SK-N-SH (cell line): Measurements from ENCODE around the gene SMIM3. TPM values are rescaled to one million over a fixed set of nuclear protein-coding genes. Genes with fewer than 3 reads are reported as not detected.

Experiments
- CTCF ChIA-PET: fragments of 300-600, 350-600 bp; formaldehyde crosslinking; extraction: SDS; loops from one replicate; lab custom pipeline; 2021; lab: Yijun Ruan, JAX
- POLR2A ChIA-PET: fragments of 350-600 bp; sonication (Branson Sonifier 250); formaldehyde crosslinking; extraction: SDS; loops from one replicate; lab custom pipeline; 2020; ENCODE audit warnings: antibody characterized with exemption, inconsistent platforms; lab: Yijun Ruan, JAX
- DNase-seq: peaks from one replicate; pipeline ENCODE4 v3.0.0; 2012
- H2AFZ ChIP-seq: fragments of 200-600 bp; sonication (generic); 2 replicates; pipeline ENCODE4 v1.8.1; 2016; ENCODE audit warnings: antibody characterized with exemption, mild to moderate bottlenecking, low read depth
- H3F3A ChIP-seq: fragments of 200-600 bp; sonication (generic); replicated peaks from 2 replicates; pipeline ENCODE3; 2016; ENCODE audit warnings: antibody characterized with exemption, mild to moderate bottlenecking; ENCODE audit not compliant: insufficient read depth
- H3K27ac ChIP-seq, 2 experiments: fragments of 200-500 bp in 1 of 2; fragments of 200-600 bp in 1 of 2; sonication (Bioruptor generic) in 1 of 2; sonication (generic), shearing (Covaris generic) in 1 of 2; 2 replicates each; pipeline versions ENCODE4 v1.5.1 to v1.6.1; 2014 to 2016; ENCODE audit warnings: low read depth in 2 of 2, inconsistent platforms in 1 of 2, low read length in 1 of 2, mild to moderate bottlenecking in 1 of 2, mixed read lengths in 1 of 2
- H3K27me3 ChIP-seq: fragments of 200-600 bp; sonication (generic), shearing (Covaris generic); 2 replicates; pipeline ENCODE4 v1.6.1; 2016; ENCODE audit warnings: mixed run types; ENCODE audit not compliant: insufficient read depth
- H3K36me3 ChIP-seq, 2 experiments: fragments of 200-500 bp in 1 of 2; fragments of 200-600 bp in 1 of 2; sonication (Bioruptor generic) in 1 of 2; sonication (generic) in 1 of 2; replicated peaks in 1 of 2; 2 replicates each; pipeline versions ENCODE3 to v1.5.1; 2014 to 2016; ENCODE audit warnings: low read length in 1 of 2, mild to moderate bottlenecking in 1 of 2; ENCODE audit not compliant: insufficient read depth in 2 of 2, control insufficient read depth in 1 of 2
- H3K4me1 ChIP-seq, 2 experiments: fragments of 200-500 bp in 1 of 2; fragments of 200-600 bp in 1 of 2; sonication (Bioruptor generic) in 1 of 2; sonication (generic), shearing (Covaris generic) in 1 of 2; 2 replicates each; pipeline versions ENCODE4 v1.5.1 to v1.6.1; 2014 to 2016; ENCODE audit warnings: low read depth in 1 of 2, low read length in 1 of 2, mixed run types in 1 of 2; ENCODE audit not compliant: insufficient read depth in 2 of 2, control insufficient read depth in 1 of 2
- H3K4me2 ChIP-seq: fragments of 200-600 bp; sonication (generic), shearing (Covaris generic); 2 replicates; pipeline ENCODE4 v1.6.1; 2017; ENCODE audit warnings: mixed run types
- H3K4me3 ChIP-seq, 2 experiments: fragments of 200-500 bp in 1 of 2; fragments of 200-600 bp in 1 of 2; sonication (Bioruptor generic) in 1 of 2; sonication (generic), shearing (Covaris generic) in 1 of 2; 2 replicates each; pipeline versions ENCODE4 v1.5.1 to v1.8.1; 2014 to 2016; ENCODE audit warnings: low read depth in 2 of 2, inconsistent platforms in 1 of 2, low read length in 1 of 2, mild to moderate bottlenecking in 1 of 2, mixed read lengths in 1 of 2, moderate library complexity in 1 of 2
- H3K79me2 ChIP-seq: fragments of 200-600 bp; sonication (generic); 2 replicates; pipeline ENCODE4 v1.8.1; 2017; ENCODE audit warnings: mild to moderate bottlenecking; ENCODE audit not compliant: insufficient read depth
- H3K9ac ChIP-seq: fragments of 200-600 bp; sonication (generic); 2 replicates; pipeline ENCODE4 v1.6.1; 2017; ENCODE audit warnings: mixed run types
- H3K9me2 ChIP-seq: fragments of 200-600 bp; sonication (generic); 2 replicates; pipeline ENCODE4 v1.6.1; 2017; ENCODE audit warnings: mixed run types
- H3K9me3 ChIP-seq: fragments of 200-600 bp; sonication (generic); 2 replicates; pipeline ENCODE4 v1.6.1; 2017; ENCODE audit warnings: mixed run types, mild to moderate bottlenecking, moderate library complexity
- H4K20me1 ChIP-seq: fragments of 200-600 bp; sonication (generic); 2 replicates; pipeline ENCODE4 v1.6.1; 2017; ENCODE audit warnings: mild to moderate bottlenecking, mixed run types; ENCODE audit not compliant: insufficient read depth
- CTCF ChIP-seq: fragments of 200-600 bp; sonication (generic); IDR thresholded peaks from 2 replicates; pipeline ENCODE4 v1.6.1; 2017; ENCODE audit warnings: antibody characterized with exemption, mild to moderate bottlenecking, moderate library complexity
- ELF1 ChIP-seq: IDR thresholded peaks from 2 replicates; pipeline ENCODE4 v1.4.0; 2012
- EP300 ChIP-seq, 2 experiments: IDR thresholded peaks; 2 replicates each; pipeline versions ENCODE4 v1.4.0 to v1.6.1; 2012; ENCODE audit warnings: borderline replicate concordance in 1 of 2, low read depth in 1 of 2, low read length in 1 of 2
- FOXM1 ChIP-seq: IDR thresholded peaks from 2 replicates; pipeline ENCODE4 v1.4.0; 2012; ENCODE audit warnings: low read depth, mild to moderate bottlenecking
- JUND ChIP-seq: IDR thresholded peaks from 2 replicates; pipeline ENCODE4 v1.4.0; 2012
- MEF2A ChIP-seq: IDR thresholded peaks from 2 replicates; pipeline ENCODE4 v1.4.0; 2012; ENCODE audit warnings: low read depth, borderline replicate concordance
- NFIC ChIP-seq: IDR thresholded peaks from 2 replicates; pipeline ENCODE4 v1.4.0; 2012; ENCODE audit warnings: borderline replicate concordance
- RAD21 ChIP-seq: IDR thresholded peaks from 2 replicates; pipeline ENCODE4 v1.6.1; 2012; ENCODE audit warnings: mild to moderate bottlenecking, low read length
- REST ChIP-seq: IDR thresholded peaks from 2 replicates; pipeline ENCODE4 v1.6.1; 2012; ENCODE audit warnings: mild to moderate bottlenecking, low read depth, low read length, moderate library complexity
- SIN3A ChIP-seq: IDR thresholded peaks from 2 replicates; pipeline ENCODE4 v1.6.1; 2012; ENCODE audit warnings: low read depth, mild to moderate bottlenecking, low read length, moderate library complexity, borderline replicate concordance
- TCF12 ChIP-seq: IDR thresholded peaks from 2 replicates; pipeline ENCODE4 v1.4.0; 2012
- WGBS: methylation state at CpG from one replicate; pipeline ENCODE4 v1.1.6; 2017; ENCODE audit warnings: low lambda C conversion rate; 5-methylcytosine and 5-hydroxymethylcytosine counted together
- polyA plus RNA-seq, 3 experiments: library from polyadenylated mRNA; depleted of rRNA; stranded (reverse); fragments of >200 nt; gene quantifications; 2 replicates each; pipeline ENCODE4 v1.2.3, GENCODE V29; 2012

Gene SMIM3
- polyA plus RNA-seq, 1 of the 3 experiments (the other 2 are of a cell fraction): 39.9 TPM

GRCh38 chr5:150794927-150795326, 16.4 kb downstream of the SMIM3 start (continued):
- TF ChIP-seq CTCF: no peak
- no peak for TF ChIP-seq RAD21
- no peak for TF ChIP-seq MEF2A
- TF ChIP-seq NFIC: no peak
- TF ChIP-seq, all 33 proteins: peak for 0

- Histone ChIP-seq H3K4me1 (no peaks in the 10 kb centered on the region; a peak in 1 of 4 replicates), H3K79me2 (peaks cover 16% of the 10 kb centered on the region), H3K9me2 (no peaks in the 10 kb centered on the region), H3K9me3 (no peaks in the 10 kb centered on the region)
- CTCF ChIA-PET: no interaction called here
- TF ChIP-seq MEF2A (no peak), EP300 (IDR thresholded peaks at IDR 0.05; ENCODE audit: borderline replicate concordance in 1 of 2, low read depth in 1 of 2, low read length in 1 of 2) (no peak), ELF1 (no peak), SIN3A (no peak), REST (no peak), TCF12 (no peak), JUND (no peak), FOXM1 (no peak)
- TF ChIP-seq, all 33 proteins: peak for 0
- DNase-seq: no peak
- POLR2A ChIA-PET: no interaction called here
- Histone ChIP-seq H4K20me1 (no peaks in the 10 kb centered on the region), H3K9ac (no peak overlapping the region), H3K4me3 (no peak overlapping the region), H3K27ac (no peak overlapping the region), H2AFZ (no peak overlapping the region), H3K27me3 (no peaks in the 10 kb centered on the region), H3K4me2 (no peak overlapping the region), H3K36me3 (peaks cover 11 to 12% of the 10 kb centered on the region in 2 experiments), H3F3A (peaks cover 6% of the 10 kb centered on the region)
- 98% methylated on average over 2 of the region's 2 CpGs for WGBS
Observed at GRCh38 chr5:150797384-150797783, 18.8 kb downstream of the SMIM3 start.
